ACHN (cell line): ENCODE measurements around the gene LPAR1.
"Not testable (repeated sequence)": the region's sequence is repeated elsewhere in the genome, so short reads cannot be mapped to it uniquely, and the experiment has no call there.

Experiments
- DNase-seq: peaks from one replicate; pipeline ENCODE4 v3.0.0-alpha.2; 2015
- in situ Hi-C: cut with HindIII; loops from 2 replicates; pipeline ENCODE4 v1.10.0; 2017; ENCODE audit warnings: low sequenced_read_pairs, low pct_ligation_motif_present, low pct_unique_long_range_greater_than_20kb

Gene LPAR1

DNA sequence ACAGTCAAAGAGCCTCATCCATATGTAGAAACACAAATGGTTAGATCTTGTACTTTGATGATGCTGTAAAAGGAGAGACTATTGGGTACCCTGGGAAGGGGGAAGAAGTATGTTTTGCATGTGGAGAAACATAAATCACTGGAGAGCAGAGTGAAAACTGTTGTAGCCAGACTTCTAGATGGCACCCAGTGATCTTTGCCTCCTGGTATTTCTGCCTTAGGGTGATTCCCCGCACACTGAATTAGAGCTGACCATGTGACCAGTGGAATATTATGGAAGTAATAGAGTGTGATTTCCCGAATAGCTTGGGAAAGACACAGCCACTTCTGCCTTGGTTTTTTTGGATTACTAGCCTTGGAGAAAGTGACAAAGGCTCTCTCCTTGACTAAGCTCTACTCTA lies 174.3 kb downstream of the LPAR1 start:
- no peak for DNase-seq
- in situ Hi-C loops = no loop called here

DNA sequence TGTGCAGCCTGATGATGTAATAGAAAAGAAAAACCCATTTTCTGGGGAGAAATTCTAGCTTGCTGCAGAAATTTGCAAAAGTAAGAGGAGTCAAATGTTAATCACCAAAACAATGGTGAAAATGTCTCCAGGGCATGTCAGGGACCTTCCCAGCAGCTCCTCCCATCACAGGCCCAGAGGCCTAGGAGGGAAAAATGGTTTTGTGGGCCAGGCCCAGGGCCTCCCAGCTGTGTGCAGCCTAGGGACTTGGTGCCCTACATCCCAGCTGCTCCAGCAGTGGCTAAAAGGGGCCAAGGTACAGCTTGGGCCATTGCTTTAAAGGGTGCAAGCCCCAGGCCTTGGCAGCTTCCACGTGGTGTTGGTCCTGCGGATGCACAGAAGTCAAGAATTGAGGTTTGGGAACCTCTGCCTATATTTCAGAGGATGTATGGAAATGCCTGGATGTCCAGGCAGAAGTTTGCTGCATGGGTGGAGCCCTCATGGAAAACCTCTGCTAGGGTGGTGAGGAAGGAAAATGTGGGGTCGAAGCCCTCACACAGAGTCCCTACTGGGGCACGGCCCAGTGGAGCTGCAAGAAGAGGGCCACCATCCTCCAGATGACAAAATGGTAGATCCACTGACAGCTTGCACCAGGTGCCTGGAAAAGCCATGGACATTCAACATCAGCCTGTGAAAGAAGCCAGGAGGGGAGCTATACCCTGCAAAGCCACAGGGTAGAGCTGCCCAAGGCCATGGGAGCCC lies 176.7 kb downstream of the LPAR1 start:
- in situ Hi-C loops, DNase-seq: not testable (repeated sequence)

DNA sequence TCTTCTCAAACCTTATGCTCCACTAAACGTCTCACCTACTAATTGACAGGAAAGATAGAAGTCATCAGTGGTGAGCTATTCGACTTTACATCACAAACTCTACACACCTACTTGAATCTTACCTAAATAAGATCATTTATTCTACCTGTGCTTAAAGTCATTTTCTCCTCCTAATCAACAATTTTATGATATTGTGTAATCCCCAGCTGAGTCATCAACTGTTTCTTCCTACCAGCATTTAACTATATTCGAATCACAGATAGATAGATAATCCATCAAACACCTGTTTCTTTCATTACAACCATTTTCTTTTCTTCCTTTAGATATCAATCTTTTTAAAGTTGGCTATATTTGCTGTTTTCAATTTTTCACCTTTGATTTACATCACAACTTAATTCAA lies 181.5 kb downstream of the LPAR1 start:
- in situ Hi-C loops = no loop called here
- DNase-seq = no peak

DNA sequence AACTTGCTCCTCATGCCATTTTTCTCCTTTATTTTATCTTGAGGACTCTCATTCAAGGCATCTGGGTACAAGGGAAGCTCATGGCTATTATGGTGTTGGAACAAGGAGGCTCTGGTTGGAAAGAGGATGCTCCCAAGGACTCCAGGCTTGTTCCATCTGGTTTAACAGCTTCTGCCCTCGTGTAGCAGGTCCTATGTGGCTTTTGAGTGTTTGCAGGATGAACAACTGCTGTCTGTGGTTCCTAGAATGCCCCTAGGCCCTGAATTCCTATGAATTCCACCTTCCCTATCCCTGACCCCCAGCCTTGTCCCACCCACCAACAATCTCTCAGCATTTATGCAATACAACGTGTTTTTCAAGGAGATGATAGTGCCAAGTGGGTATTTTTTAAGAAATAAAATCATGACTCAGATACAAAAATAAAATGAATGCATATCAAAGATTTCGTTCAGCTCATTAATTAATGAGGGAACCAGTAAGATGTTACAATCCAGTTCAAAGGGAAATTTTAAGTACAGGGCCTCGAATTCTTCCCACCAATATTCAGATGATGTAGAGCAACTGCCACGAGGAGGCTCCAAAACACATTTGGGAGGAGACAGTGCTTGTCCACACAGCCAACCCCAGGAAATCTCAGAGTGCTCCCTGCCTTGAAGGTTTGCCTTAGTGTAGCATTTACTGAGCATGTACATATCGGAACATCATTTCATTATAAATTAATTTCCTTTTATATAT lies 187.7 kb downstream of the LPAR1 start:
- DNase-seq = no peak
- in situ Hi-C loops = no loop called here

DNA sequence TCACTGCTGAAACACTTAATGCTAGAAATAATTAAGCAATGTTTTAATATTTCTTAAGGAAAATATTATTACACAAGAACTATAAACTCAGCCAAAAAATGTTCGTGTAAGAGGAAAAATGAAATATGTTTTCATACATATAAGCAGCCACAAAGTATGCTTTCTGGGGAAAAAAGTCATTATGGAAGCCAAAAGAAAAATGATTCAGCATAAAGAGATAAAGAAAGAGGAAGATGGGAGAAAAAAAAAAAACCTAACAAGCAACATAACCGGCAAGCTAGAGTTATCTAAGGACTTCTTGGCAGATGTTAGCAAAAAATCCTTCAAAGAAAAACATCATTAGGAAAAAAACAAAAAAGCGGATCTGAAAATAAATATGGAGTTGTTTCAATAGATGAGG lies 190.6 kb downstream of the LPAR1 start:
- in situ Hi-C loops = no loop called here
- no peak for DNase-seq

DNA sequence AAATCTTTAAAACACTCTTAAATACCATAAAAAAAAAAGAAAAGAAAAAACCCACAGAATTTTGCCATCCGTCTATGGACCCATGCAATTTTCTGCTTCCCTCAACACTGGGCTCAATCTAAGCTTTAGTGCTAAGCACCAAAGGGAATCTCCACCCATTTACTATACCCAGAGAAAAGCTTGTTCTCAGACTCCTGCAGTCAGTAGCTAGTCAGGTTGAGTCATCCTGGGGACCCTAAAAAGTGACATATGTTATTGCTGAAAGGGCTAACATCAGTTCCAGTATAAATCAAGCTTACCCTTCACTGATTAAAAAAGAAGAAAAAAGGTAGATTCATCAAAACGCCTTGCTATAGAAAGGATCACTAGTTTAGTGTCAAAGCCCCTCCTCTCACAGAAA lies 192.1 kb downstream of the LPAR1 start:
- no peak for DNase-seq
- in situ Hi-C loops = no loop called here

DNA sequence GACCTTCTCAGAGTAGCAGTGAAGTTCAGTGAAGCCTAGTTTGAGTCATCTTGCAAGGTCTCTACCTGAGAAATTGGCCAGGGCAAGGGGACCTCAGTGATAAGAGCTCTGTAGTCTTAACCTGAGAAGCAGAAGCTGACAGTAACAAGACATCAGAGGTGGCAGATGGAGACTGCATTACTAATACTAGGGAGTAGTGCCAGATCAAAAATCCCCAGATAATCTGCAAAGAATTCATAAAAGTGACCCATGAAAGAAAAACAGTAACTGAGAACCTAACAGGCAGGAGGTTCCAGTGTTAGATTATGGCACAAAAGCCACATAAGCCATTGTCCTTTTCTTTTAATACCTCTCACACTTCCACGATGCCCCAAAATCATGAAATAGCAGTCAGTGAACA lies 194.1 kb downstream of the LPAR1 start:
- in situ Hi-C loops = no loop called here
- DNase-seq = no peak

DNA sequence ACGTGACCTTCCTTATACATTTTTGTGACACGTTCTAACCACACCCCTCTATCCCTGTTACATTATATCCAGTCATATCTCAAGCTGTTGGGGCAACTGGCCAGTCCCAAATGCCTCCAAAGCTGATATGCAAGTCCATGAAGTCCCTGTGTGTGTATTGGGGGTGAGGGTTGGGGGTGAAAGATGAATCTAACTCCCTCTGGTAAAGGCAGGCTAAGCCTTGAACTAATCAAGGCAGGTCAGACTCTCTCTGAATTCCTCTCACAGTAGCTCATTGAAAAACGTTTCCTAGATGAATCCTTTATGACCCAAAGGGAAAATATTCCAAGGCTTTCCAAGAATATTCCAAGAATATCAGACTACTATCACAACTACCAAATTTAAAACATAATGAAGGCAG lies 195.3 kb downstream of the LPAR1 start:
- no peak for DNase-seq
- in situ Hi-C loops = no loop called here

DNA sequence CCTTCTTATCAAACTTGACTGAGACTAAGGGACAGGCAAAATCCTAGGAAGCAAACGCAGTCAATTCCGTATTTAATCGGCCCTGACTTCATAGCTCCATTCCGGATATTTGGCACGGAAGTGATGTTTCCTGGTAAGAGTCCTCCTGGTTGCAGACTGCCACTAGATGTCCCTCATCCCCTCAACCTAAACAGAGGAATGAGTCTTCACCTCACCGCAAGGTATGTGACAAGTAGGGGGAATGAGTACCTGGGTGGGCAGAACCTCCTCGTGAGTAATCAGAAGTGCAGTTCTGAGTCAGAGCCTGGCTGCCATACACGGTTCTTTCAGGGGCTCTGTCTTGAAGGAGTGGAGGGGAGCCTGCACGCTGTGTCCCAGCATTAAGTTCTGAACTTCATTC lies 196.1 kb downstream of the LPAR1 start:
- DNase-seq = no peak
- in situ Hi-C loops = no loop called here

DNA sequence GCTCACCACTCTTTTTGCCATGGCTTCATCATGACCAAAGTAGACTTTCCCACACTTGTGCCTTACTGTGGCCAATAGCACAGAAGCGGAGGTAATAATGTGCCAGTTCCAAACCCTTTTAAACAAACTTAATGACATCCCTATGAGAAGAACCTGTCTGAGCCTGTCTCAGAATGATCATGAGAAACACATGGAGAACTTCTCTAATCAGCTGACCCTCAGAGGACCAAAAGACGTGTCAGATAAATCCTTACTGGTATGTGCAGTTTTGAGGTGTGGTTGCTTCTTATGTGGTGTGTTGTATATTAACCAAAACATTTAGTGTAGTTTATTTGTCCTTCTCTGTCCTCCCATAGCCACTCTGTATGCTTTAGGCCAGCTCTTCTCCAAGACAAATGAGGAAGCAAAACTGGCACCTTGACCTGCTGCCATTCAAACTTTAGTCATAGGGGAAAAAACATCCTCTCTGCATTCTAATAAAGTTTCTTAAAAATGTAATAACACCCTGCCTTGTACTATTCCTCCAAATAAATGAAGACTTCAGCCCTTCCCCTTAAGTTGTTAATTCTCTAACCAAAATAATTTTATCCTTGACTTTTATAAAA lies 200.8 kb downstream of the LPAR1 start:
- in situ Hi-C loops = no loop called here
- DNase-seq = no peak

DNA sequence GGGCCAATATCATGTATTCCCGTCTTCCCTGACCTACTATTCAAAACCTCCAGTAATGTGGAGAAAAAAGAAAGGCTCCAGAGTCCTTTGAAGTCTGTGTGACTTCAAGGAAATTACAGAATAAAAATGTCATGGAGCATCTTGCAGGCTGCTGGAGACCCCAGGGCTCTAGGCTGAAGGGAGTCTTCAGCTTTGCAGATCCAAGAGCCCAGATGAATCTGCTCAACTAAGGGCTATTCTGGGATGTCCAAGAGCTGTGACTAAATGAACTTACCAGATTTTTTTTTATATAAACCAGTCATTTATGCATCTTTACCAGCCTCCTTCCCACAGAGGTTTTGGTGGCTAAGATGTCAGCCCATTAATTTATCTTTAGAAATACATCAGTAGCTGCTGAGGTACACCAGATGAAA lies 202.4 kb downstream of the LPAR1 start:
- no peak for DNase-seq
- in situ Hi-C loops = no loop called here

DNA sequence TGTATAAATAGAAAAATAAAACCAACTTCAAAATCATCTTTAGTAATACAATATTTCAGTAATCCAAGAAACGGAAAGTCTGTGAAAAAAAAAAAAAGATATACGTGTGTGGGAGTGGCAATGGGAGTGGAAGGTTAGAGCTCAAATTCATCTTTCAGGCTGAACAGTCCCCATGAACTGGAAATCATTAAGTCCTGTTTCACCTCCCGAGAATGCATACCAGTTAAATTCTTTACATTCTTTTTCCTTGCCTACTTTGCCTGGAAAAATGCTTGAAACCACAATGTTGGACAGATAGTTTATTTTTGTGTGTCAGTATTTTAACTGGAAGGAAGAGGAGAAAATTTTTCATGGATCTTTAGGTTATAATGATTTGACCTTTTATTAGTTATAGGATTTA lies 202.9 kb downstream of the LPAR1 start:
- peak; percentile 94 for DNase-seq
- in situ Hi-C loops = no loop called here

DNA sequence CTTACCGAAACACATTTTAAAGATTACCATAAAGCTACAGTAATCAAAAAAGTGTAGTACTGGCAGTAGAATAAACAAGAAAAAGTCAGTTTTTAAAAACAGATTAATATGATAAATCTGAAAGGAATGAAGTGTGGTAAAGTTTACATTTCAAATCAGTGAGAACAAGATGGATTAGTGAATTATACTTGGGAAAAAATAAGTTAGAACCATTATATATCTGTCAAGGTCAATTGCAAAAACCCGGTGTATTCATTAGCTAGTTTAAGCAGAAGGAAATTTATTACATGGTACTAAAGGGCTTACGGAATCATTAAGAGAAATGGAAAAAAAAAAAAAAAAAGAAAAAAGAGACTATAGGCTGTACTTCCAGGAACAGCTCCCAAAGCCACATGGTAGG lies 205.3 kb downstream of the LPAR1 start:
- in situ Hi-C loops = no loop called here
- DNase-seq = no peak

DNA sequence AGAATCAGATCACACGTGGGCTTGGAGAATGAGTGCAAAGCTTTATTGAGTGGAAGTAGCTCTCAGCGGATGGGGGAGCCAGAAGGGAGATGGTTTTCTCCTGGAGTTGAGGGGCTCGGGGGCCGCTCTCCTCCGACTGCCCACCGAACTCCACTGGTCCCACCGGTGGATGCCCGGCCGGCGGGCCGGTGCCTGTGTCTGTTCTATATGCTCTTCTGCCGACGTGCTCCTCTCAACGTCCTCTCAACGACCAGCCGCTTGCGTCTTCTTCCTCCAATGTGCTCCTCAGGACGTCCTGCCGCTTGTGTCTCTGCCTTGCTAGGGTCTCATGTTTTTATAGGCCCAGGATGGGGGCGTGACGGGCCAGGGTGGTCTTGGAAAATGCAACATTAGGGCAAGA lies 207.8 kb downstream of the LPAR1 start:
- in situ Hi-C loops = no loop called here
- DNase-seq = no peak

DNA sequence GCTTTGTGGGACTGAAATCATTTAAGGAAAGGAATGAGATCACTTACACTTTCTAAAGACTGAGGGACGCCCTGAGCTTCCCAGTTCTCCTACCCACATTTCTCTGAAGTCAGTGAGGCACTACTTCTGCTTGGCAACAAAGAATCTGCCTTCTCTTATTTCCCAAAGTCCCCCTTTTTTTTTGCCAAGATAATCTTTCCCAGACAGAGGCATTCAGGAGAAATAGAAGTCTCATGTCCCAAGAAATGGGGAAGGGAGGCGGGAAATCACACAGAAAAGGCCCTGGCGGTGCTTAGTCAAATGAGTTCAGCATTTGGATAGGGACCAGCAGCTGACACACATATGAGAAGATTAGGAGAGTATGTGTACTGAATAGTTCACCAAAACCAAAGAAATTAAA lies 210.0 kb downstream of the LPAR1 start:
- in situ Hi-C loops = no loop called here
- DNase-seq = no peak

DNA sequence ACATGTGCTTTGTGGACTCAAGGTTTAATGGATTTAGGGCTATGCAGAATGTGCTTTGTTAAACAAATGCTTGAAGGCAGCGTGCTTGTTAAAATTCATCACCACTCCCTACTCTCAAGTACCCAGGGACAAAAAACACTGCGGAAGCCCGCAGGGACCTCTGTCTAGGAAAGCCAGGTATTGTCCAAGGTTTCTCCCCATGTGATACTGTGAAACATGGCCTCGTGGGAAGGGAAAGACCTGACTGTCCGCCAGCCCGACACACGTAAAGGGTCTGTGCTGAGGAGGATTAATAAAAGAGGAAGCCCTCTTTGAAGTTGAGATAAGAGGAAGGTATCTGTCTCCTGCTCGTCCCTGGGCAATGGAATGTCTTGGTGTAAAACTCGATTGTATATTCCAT lies 211.9 kb downstream of the LPAR1 start:
- in situ Hi-C loops, DNase-seq: not testable (repeated sequence)

DNA sequence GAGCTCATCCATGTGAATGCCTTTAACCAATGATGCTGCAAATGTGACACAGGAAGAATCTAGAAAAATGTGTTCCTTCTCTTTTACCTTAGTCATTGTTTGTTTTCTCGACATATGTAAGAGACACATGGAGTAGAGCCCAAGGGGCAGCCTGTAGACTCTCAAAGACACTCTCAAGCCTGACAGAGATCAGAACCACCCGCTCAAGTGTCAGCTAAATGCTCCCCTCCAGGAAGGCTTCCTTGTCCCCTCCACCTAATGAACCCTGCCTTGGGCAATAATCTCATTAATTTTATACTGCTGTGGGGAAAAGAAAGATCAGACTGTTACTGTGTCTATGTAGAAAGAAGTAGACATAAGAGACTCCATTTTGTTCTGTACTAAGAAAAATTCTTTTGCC lies 212.3 kb downstream of the LPAR1 start:
- DNase-seq = no peak
- in situ Hi-C loops = no loop called here

DNA sequence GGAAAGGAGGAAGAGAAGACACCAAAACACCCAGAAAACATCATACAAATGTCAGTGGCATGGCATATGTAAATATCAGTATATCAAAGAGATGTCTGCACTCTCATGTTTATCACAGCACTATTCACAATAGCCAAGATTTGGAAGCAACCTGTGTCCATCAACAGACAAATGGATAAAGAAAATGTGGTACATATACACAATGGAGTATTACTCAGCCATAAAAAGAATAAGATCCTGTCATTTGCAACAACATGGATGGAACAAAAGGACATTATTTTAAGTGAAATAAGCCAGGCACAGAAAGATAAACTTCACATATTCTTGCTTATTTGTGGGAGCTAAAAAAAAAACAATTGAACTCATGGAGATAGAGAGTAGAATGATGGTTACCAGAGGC lies 213.1 kb downstream of the LPAR1 start:
- DNase-seq, in situ Hi-C loops: not testable (repeated sequence)
